Fibroblast of upper back skin (primary cell): ENCODE data around the gene GABRP.
"Not testable (repeated sequence)": the region's sequence is repeated elsewhere in the genome, so short reads cannot be mapped to it uniquely, and the experiment has no call there.

ENCODE experiments used
- DNase-seq: peaks from one replicate; pipeline ENCODE4 v3.0.0-alpha.2; 2013

The GABRP gene

DNA sequence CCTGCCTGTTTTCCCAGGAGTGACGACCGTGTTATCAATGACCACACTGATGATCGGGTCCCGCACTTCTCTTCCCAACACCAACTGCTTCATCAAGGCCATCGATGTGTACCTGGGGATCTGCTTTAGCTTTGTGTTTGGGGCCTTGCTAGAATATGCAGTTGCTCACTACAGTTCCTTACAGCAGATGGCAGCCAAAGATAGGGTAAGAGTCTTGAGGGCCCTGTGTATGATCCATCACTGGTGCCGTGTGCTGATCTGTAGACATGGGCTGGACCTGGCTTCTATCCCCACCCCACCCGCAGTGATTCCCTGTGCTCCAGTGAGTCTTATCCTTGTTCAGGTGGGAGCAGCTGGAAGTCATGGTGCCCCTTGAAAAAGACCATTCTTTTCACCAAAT, 26.0 kb downstream of the GABRP start:
- DNase-seq = peak; percentile 53

DNA sequence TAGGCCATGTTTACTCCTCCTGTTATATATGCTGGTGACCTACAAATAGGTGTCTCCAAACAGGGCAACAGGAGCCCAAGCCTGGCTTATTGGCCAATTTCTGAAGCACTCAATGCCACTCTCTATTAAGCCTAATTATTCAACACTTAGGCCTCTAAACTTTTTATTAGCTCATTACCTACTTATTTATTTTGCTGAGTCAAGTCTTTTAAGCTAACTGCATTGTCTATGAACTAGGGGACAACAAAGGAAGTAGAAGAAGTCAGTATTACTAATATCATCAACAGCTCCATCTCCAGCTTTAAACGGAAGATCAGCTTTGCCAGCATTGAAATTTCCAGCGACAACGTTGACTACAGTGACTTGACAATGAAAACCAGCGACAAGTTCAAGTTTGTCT, 28.2 kb downstream of the GABRP start:
- DNase-seq = no peak

DNA sequence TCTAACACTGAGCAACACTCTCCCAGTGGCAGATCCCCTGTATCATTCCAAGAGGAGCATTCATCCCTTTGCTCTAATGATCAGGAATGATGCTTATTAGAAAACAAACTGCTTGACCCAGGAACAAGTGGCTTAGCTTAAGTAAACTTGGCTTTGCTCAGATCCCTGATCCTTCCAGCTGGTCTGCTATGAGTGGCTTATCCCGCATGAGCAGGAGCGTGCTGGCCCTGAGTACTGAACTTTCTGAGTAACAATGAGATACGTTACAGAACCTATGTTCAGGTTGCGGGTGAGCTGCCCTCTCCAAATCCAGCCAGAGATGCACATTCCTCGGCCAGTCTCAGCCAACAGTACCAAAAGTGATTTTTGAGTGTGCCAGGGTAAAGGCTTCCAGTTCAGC, 29.7 kb downstream of the GABRP start:
- DNase-seq = no peak

DNA sequence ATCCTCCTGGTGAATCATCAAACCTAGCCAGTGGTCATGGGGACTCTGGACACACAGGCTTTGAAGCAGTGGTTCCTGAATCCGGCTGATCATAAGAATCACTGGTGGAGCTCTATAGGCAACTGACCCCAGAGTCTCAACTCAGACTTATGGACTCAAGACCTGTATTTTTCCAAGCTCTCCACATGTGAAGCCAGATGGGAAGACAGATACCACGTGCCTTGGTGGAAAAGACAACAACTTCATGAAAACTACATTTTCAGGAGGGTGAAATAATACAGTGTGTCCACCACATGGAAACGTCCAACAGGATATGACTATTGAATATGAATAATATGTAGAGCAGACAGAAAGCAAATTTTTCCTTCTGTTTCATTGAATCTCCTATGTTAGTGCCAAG, 33.7 kb downstream of the GABRP start:
- no peak for DNase-seq

DNA sequence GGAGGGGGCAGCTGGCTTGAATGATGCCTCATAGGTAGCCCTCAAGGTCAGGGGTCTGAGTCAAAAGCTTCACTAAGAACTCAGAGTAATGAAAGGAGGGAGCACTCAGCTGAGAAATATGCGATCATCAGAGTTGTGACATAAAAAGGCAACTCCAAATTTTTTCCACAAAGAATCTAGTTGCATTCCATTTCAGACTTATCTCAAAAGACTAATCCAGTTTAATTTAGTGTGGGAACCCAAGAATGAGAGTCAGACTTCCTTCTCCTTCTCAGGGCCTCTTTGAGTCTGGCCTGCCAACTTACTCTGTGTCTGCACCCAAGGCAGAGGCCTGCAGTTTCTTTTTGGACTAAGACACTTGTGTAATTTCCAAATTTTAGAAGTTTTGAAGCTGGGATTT, 34.7 kb downstream of the GABRP start:
- DNase-seq = peak; percentile 61

DNA sequence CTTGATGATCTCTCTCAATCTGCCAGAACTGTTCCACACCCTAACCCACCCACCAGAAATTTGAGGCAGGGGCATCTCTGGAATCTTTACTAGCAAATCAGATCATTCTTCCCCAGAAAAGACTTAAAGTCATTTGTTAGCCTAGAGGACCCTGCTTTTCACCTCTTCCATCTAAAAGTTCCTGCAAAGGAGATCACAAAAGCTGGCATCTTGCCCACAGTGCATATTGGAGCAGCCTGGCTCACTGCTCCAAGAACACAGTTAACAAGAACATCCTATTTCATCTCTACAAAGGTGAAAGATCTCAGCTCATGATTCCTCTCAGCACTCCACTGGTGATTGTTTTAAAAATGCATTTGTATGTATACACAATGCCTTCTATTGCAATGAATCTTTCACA, 36.3 kb downstream of the GABRP start:
- no peak for DNase-seq

DNA sequence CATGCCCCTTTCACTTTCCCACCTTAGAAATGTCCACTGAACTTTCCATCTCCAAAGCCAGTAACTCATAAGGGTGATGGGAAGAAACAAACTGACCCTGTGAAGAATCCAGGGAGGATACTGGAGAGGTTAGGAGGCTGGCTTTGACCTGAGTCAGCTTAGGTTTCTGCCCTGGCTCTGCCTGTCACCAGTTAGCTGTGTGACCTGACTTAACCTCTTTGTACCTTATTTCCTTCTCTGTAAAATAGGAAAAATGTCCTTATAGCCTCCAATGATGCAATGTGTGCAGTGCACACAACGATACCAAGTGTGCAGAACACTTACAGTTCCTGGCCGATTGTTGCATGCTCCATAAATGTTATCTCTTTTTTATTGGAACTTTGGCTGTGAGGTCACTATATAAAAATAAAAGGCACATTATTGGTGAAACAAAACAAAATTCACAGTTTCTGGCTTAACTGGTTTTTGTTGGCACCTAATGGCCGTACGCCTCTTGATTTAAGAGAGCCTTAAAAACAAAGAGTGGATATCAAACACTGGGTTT, 37.8 kb downstream of the GABRP start:
- DNase-seq = no peak

DNA sequence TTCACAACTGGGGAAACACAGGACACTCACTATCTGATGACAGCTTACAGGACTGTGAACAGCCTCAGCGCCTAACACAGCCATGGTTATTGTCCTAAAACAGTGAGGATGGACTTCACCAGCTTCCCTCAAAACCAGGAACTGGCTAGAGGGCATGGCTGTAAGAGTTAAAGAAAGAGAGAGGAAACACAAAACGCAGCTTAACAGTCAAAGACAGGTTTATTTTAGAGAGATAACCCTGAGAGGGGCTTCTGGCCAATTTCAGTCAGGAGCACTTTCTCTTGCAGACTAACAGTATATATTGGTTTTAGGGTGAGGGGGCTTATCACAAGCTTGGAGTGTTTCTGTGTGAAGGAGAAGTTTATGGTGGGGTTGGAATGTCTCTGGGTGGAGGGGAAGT, 42.6 kb downstream of the GABRP start:
- DNase-seq = no peak

DNA sequence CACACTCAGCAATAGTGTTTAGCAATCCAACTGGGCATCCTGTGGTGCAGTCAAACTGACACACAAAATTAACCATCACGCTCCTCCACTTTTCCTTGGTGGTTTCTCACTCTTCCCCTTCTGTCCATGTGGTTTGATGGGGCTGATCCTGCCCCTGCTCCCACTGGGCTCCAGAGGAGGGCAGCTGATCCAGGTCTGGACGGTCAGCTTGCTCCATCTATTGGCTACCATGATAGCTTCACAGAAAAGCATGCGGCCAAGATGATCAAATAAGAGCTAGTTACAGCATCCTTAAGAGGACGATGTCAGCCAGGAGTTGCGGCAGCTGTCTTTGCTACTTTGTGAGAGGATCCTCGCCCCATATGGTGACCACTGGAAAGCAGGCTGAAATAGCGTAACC, 48.7 kb downstream of the GABRP start:
- no peak for DNase-seq

DNA sequence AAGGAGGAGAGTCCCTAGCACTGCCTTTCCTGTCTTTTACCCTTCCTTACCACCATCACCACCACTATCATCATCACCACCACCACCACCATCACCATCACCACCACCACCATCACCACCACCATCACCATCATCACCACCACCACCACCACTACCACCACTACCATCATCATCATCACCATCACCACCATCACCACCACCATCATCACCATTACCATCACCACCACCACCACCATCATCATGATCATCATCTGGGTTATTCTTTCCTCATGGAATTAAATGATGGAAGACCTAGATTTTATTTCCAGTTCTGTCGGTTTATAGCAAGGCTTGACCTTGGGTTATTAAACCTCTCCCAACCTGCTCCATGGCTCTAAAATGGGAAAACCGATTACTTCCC, 50.5 kb downstream of the GABRP start:
- not testable (repeated sequence) for DNase-seq

DNA sequence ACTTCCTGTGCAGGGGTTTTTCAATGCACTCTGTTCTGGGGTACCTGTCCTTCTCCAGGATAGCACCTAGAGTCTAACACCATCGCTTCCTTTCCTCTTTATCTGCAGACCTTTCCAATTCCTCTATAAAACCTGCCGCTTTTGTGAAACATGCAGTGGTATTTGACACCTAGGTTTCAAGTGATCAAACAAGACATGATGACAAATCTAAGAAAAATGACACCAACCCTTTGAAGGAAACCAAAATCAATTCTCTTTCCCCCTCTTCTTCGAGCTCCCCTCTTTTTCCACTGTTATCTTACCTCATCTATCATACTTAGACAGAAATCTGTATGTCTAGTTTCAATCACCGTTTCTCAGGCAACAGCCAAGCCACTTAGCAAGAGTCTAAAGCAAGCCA, 52.7 kb downstream of the GABRP start:
- DNase-seq = no peak

DNA sequence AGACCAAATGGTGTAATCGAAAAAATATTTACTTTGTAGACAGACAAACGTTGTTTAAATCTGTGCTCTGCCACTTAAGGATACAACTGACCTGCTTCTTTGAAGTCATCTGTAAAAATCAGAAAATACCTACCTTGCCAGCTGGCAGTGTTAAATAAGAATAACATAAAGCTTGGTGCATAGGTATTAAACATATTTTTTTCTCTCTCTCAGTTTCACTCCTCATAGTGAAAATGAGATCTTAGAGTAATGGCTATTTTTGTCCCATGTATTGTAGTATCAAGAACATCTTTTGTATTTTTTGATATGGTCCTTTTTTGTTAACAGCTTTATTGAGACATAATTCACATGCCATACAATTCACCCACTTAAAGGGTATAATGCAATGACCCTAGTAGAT, 60.3 kb downstream of the GABRP start:
- no peak for DNase-seq

DNA sequence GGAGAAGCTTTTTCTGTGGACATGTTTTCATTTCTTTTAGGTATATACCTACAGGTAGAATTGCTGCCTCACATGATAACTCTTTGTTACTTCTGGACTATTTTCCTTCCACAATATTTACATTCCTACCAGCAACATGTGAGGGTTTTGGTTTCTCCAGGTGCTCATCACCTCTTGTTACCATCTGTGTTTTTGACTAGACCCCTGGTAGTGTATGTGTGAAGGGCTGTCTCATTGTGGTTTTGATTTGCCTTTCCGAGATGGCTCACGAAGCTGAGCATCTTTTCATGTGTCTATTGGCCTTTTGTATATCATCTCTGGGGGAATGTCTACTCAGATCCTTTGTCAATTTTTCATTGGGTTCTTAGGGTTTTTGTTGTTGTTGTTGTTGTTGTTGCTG, 61.1 kb downstream of the GABRP start:
- no peak for DNase-seq

DNA sequence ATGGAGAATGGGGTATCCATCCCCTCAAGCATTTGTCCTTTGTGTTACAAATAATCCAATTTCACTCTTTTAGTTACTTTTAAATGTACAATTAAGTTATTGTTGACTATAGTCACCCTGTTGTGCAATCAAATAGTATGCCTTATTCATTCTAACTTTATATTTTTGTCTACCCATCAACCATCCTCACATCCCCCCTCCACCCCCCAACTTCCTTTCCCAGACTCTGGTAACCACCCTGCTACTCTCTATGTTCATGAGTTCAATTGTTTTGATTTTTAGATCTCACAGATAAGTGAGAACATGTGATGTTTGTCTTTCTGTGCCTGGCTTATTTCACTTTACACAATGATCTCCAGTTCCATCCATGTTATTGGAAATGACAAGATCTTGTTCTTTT, 62.9 kb downstream of the GABRP start:
- no peak for DNase-seq

DNA sequence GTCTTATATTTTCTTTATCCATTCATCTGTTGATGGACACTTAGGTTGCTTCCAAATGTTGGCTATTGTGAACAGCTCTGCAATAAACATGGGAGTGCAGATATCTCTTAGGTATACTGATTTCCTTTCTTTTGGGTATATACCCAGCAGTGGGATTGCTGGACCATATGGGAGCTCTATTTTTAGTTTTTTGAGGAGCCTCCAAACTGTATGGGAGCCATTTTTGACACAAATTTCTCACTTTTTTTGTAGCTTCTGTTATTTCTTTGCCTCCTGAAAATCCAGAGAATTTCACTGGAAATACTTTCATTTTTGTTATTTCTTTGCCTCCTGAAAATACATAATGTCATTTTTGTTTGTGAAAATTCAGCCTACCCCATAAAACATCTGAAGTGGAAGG, 63.3 kb downstream of the GABRP start:
- no peak for DNase-seq

DNA sequence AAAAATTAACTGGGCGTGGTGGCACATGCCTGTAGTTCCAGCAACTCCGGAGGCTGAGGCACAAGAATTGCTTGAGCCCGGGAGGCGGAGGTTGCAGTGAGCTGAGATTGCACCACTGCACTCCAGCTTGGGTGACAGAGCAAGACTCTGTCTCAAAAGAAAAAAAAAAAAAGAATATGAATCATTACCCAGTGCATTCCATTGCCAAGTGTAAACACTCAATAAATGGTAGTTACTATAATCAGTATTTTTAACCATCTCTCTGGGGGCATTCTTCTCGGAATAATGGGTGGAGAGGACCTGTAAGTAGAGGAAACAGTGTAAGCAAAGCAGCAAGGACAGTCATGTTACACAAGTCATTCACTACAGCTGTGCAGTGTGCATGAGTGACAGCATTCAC, 64.5 kb downstream of the GABRP start:
- DNase-seq = peak; percentile 15

DNA sequence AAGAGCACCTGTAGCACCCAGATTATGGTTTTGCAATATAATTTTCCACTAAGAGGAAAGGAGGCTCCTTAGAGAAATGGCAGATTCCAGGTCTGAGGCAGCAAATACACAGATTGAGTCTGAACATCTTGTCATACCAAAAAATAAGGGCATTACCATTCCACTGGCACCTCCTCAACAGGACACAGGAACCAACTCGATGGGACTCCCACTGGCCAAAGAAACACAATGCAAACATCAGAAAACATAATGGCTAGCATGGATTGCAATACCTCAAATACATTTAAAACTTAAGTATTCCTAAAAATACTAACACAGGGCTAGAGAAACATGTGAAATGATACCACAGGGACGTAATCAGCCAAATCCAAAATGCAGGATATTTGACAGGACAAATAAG, 65.8 kb downstream of the GABRP start:
- DNase-seq = no peak

DNA sequence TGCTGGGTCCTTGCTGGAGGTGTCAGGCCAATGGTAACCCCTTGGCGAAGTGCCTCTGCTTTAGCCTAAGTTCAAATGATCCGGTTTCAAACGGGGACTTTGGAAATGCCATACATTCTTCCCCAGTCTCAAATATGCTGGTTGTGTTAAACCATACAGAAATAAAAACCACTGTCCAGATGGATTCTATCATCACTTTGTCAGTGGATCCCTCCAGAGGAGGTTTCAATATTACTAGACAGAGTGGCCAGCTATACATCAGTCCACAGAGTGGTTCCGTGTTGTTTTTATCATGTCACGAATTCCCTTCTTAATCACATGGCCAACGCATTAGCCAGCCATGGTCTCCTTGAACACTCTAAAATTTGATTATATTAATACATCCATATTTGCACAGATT, 71.0 kb downstream of the GABRP start:
- peak; percentile 70 for DNase-seq

DNA sequence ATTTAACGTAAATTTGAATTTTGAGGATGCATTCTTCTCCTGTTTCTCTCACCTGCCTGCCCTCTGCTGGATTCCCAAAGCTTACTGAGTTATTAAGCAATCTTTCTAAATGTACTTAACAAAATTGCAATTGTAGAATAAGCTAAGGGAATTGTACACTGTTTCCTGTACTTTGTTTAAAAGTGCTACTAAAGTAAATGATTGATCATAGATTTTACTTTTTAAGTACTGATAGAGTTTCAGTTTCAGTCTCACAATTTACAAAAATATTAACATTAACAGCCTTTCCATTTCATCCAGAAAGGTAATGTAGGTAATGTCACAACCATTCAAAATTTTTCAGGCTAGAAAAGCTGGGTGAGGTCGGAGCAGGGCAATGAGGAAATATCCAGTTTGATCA, 73.5 kb downstream of the GABRP start:
- DNase-seq = no peak

DNA sequence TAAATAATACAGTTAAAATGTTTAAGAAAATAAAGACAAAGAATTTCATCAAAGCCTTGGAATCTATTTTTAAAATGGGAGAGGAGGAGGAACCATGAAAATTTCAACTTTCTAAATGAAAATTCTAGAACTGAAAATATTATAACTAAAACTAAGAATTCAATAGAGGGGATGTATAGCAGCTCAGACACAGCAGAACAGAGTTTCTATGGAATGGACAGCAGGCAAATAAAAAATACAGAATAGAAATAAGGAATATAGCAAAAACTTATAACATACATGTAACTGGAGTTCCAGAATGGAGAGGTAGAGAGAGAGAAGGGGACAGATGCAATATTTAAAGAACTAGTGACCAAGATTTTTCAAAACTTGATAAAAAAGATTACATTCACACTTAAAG, 76.9 kb downstream of the GABRP start:
- no peak for DNase-seq

DNA sequence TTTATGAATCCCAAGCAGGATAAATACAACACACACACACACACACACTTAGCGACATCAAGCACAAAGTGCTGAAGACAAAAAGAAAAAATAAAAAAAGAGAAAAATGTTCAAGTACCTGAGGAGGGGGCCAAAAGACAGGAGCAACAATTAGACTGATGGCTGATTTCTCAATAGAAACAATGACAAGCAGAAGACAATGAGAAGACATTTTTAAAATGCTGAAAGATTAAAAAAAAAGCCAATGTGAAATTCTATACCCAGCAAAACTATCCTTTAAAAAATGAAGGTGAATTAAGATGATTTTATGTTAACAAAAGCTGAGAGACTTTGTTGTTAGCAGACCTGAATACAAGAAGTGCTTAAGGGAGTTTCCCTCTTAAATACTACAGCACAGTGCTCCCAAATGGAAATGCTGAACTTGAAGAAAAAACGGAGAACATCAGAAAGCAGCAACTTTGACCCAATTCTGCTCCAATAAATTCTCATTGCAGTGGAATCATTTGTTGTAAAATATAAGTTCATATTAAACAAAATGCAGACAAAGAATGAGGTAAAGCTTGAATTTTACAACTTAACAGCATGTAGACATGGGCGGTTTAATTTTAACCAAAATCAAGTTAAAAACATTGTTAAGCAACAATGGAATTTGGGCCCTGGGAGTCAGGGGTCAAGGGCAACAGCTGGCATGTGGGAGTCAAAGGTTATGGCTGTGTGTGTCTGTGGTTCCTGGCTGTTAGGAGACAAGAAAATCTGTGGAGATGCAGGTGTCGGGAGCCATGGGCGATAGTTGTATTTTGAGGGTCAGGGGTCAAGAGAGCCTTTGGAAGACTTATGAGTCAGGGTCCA, 77.5 kb downstream of the GABRP start:
- no peak for DNase-seq

DNA sequence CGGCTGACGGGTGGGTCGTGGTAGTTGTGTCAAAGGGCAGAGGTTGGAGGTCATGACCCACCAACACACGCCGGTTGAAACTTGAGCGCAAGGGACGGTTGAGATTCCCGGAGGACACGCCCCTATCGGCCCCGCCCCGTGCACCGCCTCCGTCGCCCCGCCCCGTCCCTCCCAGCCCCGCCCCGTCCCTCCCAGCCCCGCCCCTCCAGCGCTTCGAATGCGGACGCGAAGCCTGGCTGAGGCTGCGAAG, 78.1 kb downstream of the GABRP start:
- no peak for DNase-seq

DNA sequence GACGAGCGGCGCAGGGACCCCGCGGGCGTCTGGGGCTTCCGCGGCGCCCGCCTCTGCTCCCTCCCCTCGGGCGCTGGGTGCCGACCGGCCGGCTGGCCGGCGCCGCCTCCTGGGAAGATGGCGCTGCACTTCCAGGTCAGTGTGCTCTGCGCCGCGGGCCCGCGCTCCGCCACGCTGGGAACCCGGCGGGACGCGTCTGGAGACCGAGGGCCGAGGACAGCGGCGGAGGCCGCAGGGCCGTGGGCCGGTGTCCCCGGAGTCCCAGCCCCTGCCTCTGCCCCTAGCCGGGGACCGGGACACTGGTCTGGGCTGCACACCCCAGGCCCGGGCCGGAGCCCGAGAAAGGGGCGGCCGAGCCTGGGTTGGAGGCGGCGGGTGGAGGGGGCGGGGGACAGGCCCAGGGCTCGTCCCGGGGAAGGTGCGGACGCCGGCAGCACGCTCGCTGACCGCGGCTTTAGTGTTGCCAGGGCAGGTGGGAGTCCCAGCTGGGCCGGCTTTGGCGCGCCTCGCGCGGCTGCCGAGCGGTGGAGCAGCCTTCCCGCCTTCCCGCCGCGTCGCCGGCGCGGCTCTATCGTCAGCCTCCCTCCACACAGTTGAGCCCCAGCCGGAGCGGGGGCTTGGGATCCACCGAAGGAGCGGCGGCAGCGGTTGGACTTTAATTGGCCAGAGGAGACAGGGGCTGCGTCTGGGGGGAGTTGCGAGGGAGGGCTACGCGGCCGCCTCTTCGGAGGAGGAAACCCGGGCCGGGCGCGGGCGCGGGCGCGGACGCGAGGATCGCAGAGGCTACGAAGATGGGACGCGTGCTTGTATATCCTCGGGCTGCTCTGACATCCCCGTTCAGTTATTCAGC, 78.6 kb downstream of the GABRP start, which contains the start of gene RANBP17:
RANBP17 (plus strand) TSS at position 102 of the 850 bp plus-strand sequence.
- peak; percentile 73 for DNase-seq

DNA sequence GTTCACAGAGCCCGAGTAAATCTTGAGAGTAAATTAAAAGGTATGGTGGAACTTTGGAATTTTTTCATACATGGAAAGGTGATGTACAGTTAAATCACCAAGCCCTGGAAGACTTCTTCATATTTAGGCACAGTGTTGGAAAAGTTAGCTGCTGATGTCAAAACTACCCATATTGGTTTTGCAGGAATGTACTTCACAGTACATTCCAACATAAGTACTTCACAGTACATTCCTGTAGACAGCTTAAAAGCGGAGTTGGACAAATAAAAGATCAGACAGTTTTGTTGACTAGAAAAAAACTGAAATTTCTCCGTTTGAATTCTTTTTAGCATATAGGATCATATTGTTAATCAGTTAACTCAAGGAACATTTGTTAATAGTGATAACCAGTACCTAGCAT, 80.1 kb downstream of the GABRP start:
- peak; percentile 83 for DNase-seq
